Lung (tissue), 12 donors: ENCODE measurements around the gene TLR9. TPM values are rescaled to one million over a fixed set of nuclear protein-coding genes. Genes with fewer than 3 reads are reported as not detected.
A peak's percentile ranks its signal among the peaks of the same experiment; 100 is the strongest.

ENCODE experiments used
- ATAC-seq: fragments of 200-7000 bp; cut with Tn5 transposase; one replicate; pipeline ENCODE4 v1.9.1; 2020; ENCODE audit warnings: moderate number of reproducible peaks; ENCODE audit not compliant: insufficient read depth, low FRiP score
- DNase-seq, 3 donors: peaks; one replicate each; pipeline ENCODE4 v3.0.0-alpha.2; 2013 to 2017
- H3K27ac ChIP-seq, 2 donors: one replicate each; pipeline ENCODE4 v1.5.1; 2013; ENCODE audit warnings: mild to moderate bottlenecking in 2 of 2, moderate library complexity in 2 of 2, control low read depth in 1 of 2, inconsistent platforms in 1 of 2, low read depth in 1 of 2, low read length in 1 of 2
- H3K27me3 ChIP-seq, 3 donors: one replicate each; pipeline ENCODE4 v1.5.1; 2013; ENCODE audit warnings: low read length in 2 of 3; ENCODE audit not compliant: control insufficient read depth in 3 of 3, insufficient read depth in 3 of 3
- H3K36me3 ChIP-seq, 4 donors: one replicate each; pipeline ENCODE4 v1.5.1; 2013; ENCODE audit warnings: low read length in 4 of 4, mild to moderate bottlenecking in 1 of 4, moderate library complexity in 1 of 4; ENCODE audit not compliant: control insufficient read depth in 4 of 4, insufficient read depth in 4 of 4
- H3K4me1 ChIP-seq, 5 donors: one replicate each; pipeline ENCODE4 v1.5.1; 2013; ENCODE audit warnings: low read length in 5 of 5, mild to moderate bottlenecking in 2 of 5, moderate library complexity in 1 of 5; ENCODE audit not compliant: control insufficient read depth in 5 of 5, insufficient read depth in 5 of 5
- H3K4me3 ChIP-seq: one replicate; pipeline ENCODE4 v1.5.1; 2013; ENCODE audit warnings: mild to moderate bottlenecking, control low read depth, moderate library complexity
- H3K9ac ChIP-seq, 2 donors: one replicate each; pipeline ENCODE4 v1.5.1; 2013; ENCODE audit warnings: low read length in 2 of 2, control low read depth in 1 of 2; ENCODE audit not compliant: insufficient read depth in 1 of 2
- H3K9me3 ChIP-seq, 4 donors: one replicate each; pipeline ENCODE4 v1.5.1; 2013; ENCODE audit warnings: low read length in 3 of 4, mild to moderate bottlenecking in 1 of 4, moderate library complexity in 1 of 4; ENCODE audit not compliant: control insufficient read depth in 4 of 4, insufficient read depth in 3 of 4
- WGBS, 2 donors: extraction: QIAGEN DNeasy Blood & Tissue Kit; methylation state at CpG; one replicate each; pipeline ENCODE4 v1.1.7; 2013; 5-methylcytosine and 5-hydroxymethylcytosine counted together
- polyA plus RNA-seq, 2 donors: library from polyadenylated mRNA; stranded (reverse); fragments of 200-250 nt; gene quantifications; one replicate each; pipeline ENCODE4 v1.2.1, GENCODE V29; 2013
- total RNA-seq, 2 donors: library from RNA; depleted of rRNA in 1 of 2; stranded (reverse); fragments of >200 nt in 1 of 2; gene quantifications; one replicate each; pipeline ENCODE4 v1.2.1, GENCODE V29; 2014 to 2021
- TF ChIP-seq, protein P1 (sequence below): IDR thresholded peaks from 2 replicates; pipeline ENCODE4 v1.5.1; 2012; ENCODE audit warnings: mild to moderate bottlenecking; ENCODE audit errors: control extremely low read depth, extremely low read depth
- donor health status: control.
- donor health status: control.
- donor health status: Bipolar disorder and iron deficiency.
- donor health status: healthy.
- donor health status: DM: yes; HTN: yes; CAD: no.

TLR9 gene
- total and polyA plus RNA-seq, 4 donors, result 0.20 to 1.1 (median 0.37) TPM

DNA sequence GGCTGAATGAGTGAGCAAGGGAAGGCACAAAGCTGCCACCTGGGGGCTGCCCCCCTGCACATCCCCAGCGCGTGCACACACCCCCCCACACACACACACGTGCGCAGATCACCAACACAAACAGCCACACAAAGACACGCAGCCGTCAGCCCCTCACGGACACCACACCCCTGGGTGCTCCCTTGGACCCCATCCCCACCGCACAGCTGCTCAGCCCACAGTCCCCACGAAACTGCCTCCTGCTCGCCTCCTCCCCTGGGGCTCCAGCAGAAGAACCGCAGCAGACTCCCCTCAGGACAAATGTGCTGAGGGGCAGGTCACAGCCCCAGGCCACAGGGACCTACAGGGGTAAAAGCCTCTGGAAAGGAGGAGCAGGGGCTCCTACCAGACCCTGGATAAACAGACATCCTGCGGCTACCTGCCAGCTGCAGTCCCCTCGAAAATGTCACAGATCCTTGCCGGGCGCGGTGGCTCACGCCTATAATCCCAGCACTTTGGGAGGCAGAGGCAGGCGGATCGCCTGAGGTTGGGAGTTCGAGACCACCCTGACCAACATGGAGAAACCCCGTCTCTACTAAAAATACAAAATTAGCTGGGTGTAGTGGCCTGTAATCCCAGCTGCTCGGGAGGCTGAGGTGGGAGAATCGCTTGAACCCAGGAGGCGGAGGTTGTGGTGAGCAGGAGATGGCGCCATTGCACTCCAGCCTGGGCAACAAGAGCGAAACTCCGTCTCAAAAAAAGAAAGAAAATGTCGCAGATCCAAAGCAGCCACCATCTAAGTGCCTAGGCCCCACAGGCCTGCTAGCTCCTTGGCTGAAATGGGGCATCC, 7.0 kb upstream of the TLR9 start:
- Histone ChIP-seq H3K27me3 (no peaks in the 10 kb centered on the region), H3K9ac (no peak overlapping the region), H3K27ac (no peak overlapping the region), H3K36me3 (peaks cover 0 to 67% (median 16%) of the 10 kb centered on the region in 4 donors), H3K4me3 (no peak overlapping the region), H3K4me1 (peaks cover 0 to 13% (median 6%) of the 10 kb centered on the region in 5 donors), H3K9me3 (no peaks in the 10 kb centered on the region)
- TF ChIP-seq, protein P1, sequence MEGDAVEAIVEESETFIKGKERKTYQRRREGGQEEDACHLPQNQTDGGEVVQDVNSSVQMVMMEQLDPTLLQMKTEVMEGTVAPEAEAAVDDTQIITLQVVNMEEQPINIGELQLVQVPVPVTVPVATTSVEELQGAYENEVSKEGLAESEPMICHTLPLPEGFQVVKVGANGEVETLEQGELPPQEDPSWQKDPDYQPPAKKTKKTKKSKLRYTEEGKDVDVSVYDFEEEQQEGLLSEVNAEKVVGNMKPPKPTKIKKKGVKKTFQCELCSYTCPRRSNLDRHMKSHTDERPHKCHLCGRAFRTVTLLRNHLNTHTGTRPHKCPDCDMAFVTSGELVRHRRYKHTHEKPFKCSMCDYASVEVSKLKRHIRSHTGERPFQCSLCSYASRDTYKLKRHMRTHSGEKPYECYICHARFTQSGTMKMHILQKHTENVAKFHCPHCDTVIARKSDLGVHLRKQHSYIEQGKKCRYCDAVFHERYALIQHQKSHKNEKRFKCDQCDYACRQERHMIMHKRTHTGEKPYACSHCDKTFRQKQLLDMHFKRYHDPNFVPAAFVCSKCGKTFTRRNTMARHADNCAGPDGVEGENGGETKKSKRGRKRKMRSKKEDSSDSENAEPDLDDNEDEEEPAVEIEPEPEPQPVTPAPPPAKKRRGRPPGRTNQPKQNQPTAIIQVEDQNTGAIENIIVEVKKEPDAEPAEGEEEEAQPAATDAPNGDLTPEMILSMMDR, result no peak
- ATAC-seq (no peak), DNase-seq (no peak)
- WGBS, 2 donors, result 90% methylated on average over 28 of the region's 28 CpGs

DNA sequence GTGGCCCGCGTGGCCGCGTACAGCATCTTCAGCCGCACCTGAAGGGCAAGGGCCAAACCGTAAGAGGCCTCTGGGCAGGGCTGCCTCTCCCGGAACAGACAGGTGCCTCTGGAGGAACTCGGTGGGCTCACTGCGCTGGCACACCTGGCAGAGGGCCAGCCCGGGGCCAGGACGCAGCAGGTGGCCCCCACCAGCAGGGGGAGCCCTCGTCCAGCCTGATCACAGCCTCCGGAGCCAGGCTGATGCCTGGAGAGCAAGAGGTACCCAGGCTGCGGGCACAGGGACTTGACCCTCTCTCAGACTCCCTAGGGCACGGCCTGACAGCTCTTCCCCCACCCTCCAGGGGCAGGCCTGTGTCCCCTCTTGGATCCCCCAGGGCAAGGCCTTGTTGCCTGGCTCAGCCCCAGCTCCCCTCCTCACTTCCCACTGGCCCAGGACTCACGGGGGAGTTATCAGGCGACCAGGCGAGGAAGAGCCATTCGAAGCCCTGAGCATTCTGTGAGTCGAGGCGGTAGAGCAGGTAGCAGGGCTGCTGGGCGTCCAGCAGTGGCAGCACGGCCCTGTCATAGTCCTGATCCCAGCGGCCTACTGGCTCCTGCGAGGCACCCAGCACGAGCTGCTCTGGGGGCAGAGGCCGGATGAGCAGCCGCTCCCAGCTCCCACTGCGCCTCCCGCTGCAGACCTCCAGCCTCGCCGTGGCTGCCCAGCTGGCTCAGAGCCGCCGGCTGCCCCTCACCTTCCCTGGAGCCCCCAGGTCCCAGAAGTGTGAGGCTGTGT, 6.2 kb upstream of the TLR9 start:
- peaks cover 0 to 67% (median 16%) of the 10 kb centered on the region in 4 donors for H3K36me3 ChIP-seq
- 69 to 72% methylated on average over 33 to 34 of the region's 34 CpGs for WGBS, 2 donors
- ATAC-seq (peak; percentile 65), DNase-seq (peak in 1 of 3 donors; percentile 56)
- H3K27me3 ChIP-seq, result no peaks in the 10 kb centered on the region
- no peak overlapping the region for H3K9ac ChIP-seq
- no peak overlapping the region for H3K27ac ChIP-seq
- TF ChIP-seq, protein P1, result peak; percentile 70
- no peak overlapping the region for H3K4me3 ChIP-seq
- no peaks in the 10 kb centered on the region for H3K9me3 ChIP-seq
- H3K4me1 ChIP-seq, result peaks cover 0 to 8% (median 4%) of the 10 kb centered on the region in 5 donors

DNA sequence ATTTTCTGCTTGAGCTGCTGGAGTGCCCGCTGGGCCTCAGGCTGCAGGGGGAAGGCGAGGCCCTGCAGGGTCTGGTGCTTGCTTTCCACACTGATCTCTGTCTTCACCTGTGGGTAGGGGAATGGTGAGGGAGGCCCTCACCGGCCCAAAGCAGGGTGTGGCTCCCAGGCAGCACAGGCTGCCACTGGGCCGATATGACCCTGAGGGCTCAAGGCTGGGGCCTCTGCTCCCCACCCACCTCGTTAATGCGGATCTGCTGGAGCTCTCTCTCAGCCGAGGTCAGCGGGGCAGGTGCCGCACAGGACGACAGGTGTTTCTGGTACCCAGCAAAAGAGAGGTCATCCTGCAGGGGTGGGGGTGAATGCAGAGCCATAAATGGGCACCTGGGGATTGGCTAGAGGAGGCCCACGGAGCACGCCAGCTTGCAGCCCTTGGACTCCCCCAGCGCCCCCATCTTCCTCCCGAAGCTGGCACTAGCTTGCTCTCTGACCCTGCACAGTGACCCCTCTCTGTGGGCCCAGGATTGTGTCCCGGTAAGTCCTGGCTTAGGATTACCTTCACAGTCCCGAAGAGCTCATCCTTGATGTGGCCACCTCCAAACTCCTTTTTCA, 5.5 kb upstream of the TLR9 start:
- Histone ChIP-seq H3K9ac (no peak overlapping the region), H3K4me1 (peaks cover 0 to 5% (median 0%) of the 10 kb centered on the region in 5 donors), H3K27me3 (no peaks in the 10 kb centered on the region), H3K27ac (no peak overlapping the region), H3K4me3 (no peak overlapping the region), H3K9me3 (no peaks in the 10 kb centered on the region), H3K36me3 (peaks cover 0 to 67% (median 16%) of the 10 kb centered on the region in 4 donors)
- 87 to 97% methylated on average over 16 of the region's 16 CpGs for WGBS, 2 donors
- DNase-seq, result no peak
- TF ChIP-seq, protein P1, result no peak
- ATAC-seq, result no peak
